Heart left ventricle (tissue), 16 donors: ENCODE measurements around the gene PRPF6. TPM values are rescaled to one million over a fixed set of nuclear protein-coding genes. Genes with fewer than 3 reads are reported as not detected.

Experiments used
- ATAC-seq, 4 donors: fragments of 200-7000 bp; cut with Tn5 transposase; one replicate each; pipeline ENCODE4 v1.9.1; 2020 to 2022; ENCODE audit warnings: moderate library complexity in 4 of 4, mild to moderate bottlenecking in 3 of 4, moderate number of reproducible peaks in 1 of 4
- DNase-seq, 5 donors: peaks; one replicate each; pipeline ENCODE4 v3.0.0-alpha.2; 2020
- H3K27ac ChIP-seq, 12 donors: fragments of 200-600 bp; sonication (generic) in 4 of 12; one replicate each; pipeline versions ENCODE4 v1.5.0 to v1.8.0; 2016 to 2022; ENCODE audit warnings: mild to moderate bottlenecking in 2 of 12
- H3K27me3 ChIP-seq, 9 donors: fragments of 200-600 bp; sonication (generic) in 2 of 9; one replicate each; pipeline versions ENCODE4 v1.5.1 to v1.8.0; 2016 to 2022; ENCODE audit warnings: mild to moderate bottlenecking in 3 of 9
- H3K36me3 ChIP-seq, 9 donors: fragments of 200-600 bp; sonication (generic) in 2 of 9; one replicate each; pipeline versions ENCODE4 v1.5.0 to v1.8.0; 2018 to 2022; ENCODE audit warnings: mild to moderate bottlenecking in 2 of 9
- H3K4me1 ChIP-seq, 12 donors: fragments of 200-600 bp; sonication (generic) in 4 of 12; one replicate each; pipeline versions ENCODE4 v1.5.0 to v1.8.0; 2016 to 2022; ENCODE audit warnings: mild to moderate bottlenecking in 3 of 12
- H3K4me3 ChIP-seq, 12 donors: fragments of 200-600 bp; sonication (generic) in 4 of 12; one replicate each; pipeline versions ENCODE4 v1.5.0 to v1.8.0; 2017 to 2022; ENCODE audit warnings: mild to moderate bottlenecking in 9 of 12, moderate library complexity in 4 of 12
- H3K9me3 ChIP-seq, 12 donors: fragments of 200-600 bp; sonication (generic) in 4 of 12; one replicate each; pipeline versions ENCODE4 v1.5.0 to v1.8.0; 2016 to 2022; ENCODE audit warnings: mild to moderate bottlenecking in 1 of 12
- POLR2A ChIP-seq, 2 donors: fragments of 450-650 bp; IDR thresholded peaks; one replicate each; pipeline ENCODE4 v1.6.1; 2017; ENCODE audit warnings: antibody characterized with exemption in 2 of 2, mild to moderate bottlenecking in 2 of 2, moderate library complexity in 2 of 2
- WGBS, 4 donors: extraction: QIAGEN DNeasy Blood & Tissue Kit in 2 of 4; methylation state at CpG; one replicate each; pipeline versions ENCODE4 v1.1.5 to v1.1.7; 2013 to 2018; 5-methylcytosine and 5-hydroxymethylcytosine counted together
- intact Hi-C, 10 donors: fragments of 100-400 bp; cut with DNase I; formaldehyde crosslinking; loops; one replicate each; pipeline versions ENCODE4 v1.11.1 to v1.14.2; 2022
- polyA plus RNA-seq, 2 donors: library from polyadenylated mRNA; stranded (reverse); fragments of 200-250 nt; gene quantifications; one replicate each; pipeline ENCODE4 v1.2.3, GENCODE V29; 2013
- total RNA-seq, 9 donors: library from RNA; depleted of rRNA in 2 of 9; stranded (reverse); fragments of >200 nt in 2 of 9; fragmentation: NEBNext Ultra II Directional in 3 of 9; extraction: Animal tissue kit (Norgen Biotek cat#: 25700) in 3 of 9; gene quantifications; one replicate each; pipeline versions ENCODE4 v1.1.0 to v1.2.4, GENCODE V29; 2016 to 2023
- TF ChIP-seq, protein P1 (sequence below), 12 donors: fragments of 200-600 bp; sonication (generic) in 4 of 12; IDR thresholded peaks; one replicate each; pipeline versions ENCODE4 v1.5.0 to v1.8.0; 2018 to 2022; ENCODE audit warnings: antibody characterized with exemption in 12 of 12, mild to moderate bottlenecking in 5 of 12
- donor health status: ischemic (EF 13 %, LVEDD 7.1; RV severe dilation, severe dysfunction).
- donor health status: healthy with polysubstance abuse.
- donor health status: DM: no; HTN: yes; CAD: no.
- donor health status: DM: no; HTN: no; CAD: no.
- donor health status: ischemic (EF 25% LVEDD 6.9; RV normal size, moderate dysfunction).
- donor health status: ischemic (EF 25% LVEDD 5.7; RV mildly dilated, moderate dysfunction).
- donor health status: healthy.
- donor health status: DM: yes; HTN: yes; CAD: no.
- donor health status: ischemic (EF 35%, LVEDD 5.7; RV mildly dilated, moderate dysfunction).
- donor health status: nonischemic (EF 11% LVEDD 7.7; RV severe dilation, severe dysfunction).
- donor health status: DM: yes; HTN: yes; CAD: no.
- donor health status: PGD.
- donor health status: ischemic (EF 29% LVEDD 5.4; RV normal size, mild dysfunction).
- donor health status: nonischemic (EF 23%, LVEDD 6.1; RV moderate dilation, normal function).

The PRPF6 gene
- total and polyA plus RNA-seq, 11 donors: 31.0 to 62.6 (median 47.6) TPM

- peaks cover 0 to 6% (median 0%) of the 10 kb centered on the region in 12 donors for H3K4me1 ChIP-seq
- no peak for DNase-seq
- TF ChIP-seq, protein P1, sequence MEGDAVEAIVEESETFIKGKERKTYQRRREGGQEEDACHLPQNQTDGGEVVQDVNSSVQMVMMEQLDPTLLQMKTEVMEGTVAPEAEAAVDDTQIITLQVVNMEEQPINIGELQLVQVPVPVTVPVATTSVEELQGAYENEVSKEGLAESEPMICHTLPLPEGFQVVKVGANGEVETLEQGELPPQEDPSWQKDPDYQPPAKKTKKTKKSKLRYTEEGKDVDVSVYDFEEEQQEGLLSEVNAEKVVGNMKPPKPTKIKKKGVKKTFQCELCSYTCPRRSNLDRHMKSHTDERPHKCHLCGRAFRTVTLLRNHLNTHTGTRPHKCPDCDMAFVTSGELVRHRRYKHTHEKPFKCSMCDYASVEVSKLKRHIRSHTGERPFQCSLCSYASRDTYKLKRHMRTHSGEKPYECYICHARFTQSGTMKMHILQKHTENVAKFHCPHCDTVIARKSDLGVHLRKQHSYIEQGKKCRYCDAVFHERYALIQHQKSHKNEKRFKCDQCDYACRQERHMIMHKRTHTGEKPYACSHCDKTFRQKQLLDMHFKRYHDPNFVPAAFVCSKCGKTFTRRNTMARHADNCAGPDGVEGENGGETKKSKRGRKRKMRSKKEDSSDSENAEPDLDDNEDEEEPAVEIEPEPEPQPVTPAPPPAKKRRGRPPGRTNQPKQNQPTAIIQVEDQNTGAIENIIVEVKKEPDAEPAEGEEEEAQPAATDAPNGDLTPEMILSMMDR (IDR thresholded peaks at IDR 0.05): no peak
- TF ChIP-seq POLR2A (IDR thresholded peaks at IDR 0.05): no peak
- no peak for ATAC-seq
- no peaks in the 10 kb centered on the region for H3K9me3 ChIP-seq
- H3K27ac ChIP-seq: no peak overlapping the region
- H3K27me3 ChIP-seq: no peaks in the 10 kb centered on the region
- no peak overlapping the region for H3K4me3 ChIP-seq
- intact Hi-C loops: loop anchor here in 3 of 10 donors (5.0 to 10.0 kb wide), 3 partner anchors 45 to 85 kb away; partner anchors contain the start of gene PRPF6 (in 2 of the 3)
- H3K36me3 ChIP-seq: peaks cover 6 to 97% (median 88%) of the 10 kb centered on the region in 9 donors
- 94 to 95% (median 94%) methylated on average over 24 to 38 of the region's 38 CpGs for whole genome bisulfite sequencing, 4 donors
Measured at GRCh38 chr20:64029293-64030117, 48.6 kb downstream of the PRPF6 start.

DNA sequence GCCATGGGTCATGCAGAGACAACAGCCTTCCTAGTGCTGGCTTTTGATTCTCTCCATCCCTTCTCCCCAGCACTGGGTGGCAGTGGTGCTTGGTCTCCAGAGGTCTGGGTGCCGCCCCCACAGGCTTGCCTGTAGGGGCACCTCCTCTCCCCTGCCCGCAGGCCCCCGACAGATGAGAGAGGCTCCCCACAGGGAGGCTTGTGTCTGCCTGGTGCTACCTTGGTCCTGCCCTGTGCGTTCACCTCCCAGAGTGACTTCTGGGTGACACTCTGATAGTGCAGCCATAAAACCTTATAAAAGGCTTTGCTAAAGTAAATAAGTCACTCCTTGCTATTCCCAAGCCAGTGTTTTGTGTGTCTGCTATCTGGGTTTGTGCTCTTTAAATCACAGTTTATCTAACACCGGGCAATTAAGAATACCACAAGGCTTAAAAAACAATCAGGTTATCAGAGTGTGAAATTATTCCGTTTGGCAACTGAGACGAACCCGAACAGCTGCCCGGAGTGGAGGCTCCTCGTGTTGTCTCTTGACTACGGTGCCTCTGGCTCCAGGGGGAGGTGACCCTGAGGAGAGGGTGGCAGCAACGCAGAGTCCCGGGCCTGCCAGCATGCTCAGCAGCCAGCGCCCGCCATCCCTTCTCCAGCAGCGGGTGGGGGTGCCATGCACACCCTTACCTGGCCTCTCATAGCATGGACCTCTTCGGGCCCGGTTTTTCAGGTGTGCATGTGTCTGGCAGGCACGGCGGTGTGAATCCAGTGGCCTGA is 49.6 kb downstream of the PRPF6 start:
- no peak overlapping the region for H3K4me3 ChIP-seq
- no peak for ATAC-seq
- H3K27me3 ChIP-seq: no peaks in the 10 kb centered on the region
- H3K36me3 ChIP-seq: peaks cover 6 to 94% (median 85%) of the 10 kb centered on the region in 9 donors
- WGBS, 4 donors: 84 to 91% (median 89%) methylated on average over 17 to 20 of the region's 20 CpGs
- intact Hi-C loops: loop anchor here in 3 of 10 donors (5.0 to 10.0 kb wide), 3 partner anchors 46 to 84 kb away; partner anchors contain the start of gene PRPF6 (in 2 of the 3)
- DNase-seq: no peak
- peaks cover 0 to 6% (median 0%) of the 10 kb centered on the region in 12 donors for H3K4me1 ChIP-seq
- H3K9me3 ChIP-seq: no peaks in the 10 kb centered on the region
- H3K27ac ChIP-seq: no peak overlapping the region
- no peak for TF ChIP-seq POLR2A (IDR thresholded peaks at IDR 0.05)
- TF ChIP-seq, protein P1 (IDR thresholded peaks at IDR 0.05): no peak

DNA sequence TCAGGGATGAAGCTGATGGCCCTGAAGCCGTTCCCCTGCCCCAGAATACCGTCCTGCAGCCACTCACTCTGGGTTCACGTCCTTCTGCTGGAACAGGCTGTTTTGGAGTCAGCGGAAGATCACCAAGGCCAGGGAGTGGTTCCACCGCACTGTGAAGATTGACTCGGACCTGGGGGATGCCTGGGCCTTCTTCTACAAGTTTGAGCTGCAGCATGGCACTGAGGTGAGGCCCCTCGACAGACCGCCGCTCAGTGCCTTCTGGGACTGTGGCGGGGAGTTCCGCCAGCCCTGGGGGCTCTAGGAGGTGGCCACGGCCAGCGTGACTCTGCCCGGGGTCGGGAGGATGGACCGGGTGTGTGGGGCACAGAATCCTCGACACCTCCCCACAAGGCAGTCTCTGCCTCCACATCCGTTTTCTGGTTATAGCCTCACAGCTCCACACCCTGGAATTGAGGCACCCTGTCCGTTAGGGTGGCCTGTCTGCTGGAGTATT is 50.9 kb downstream of the PRPF6 start:
- no peak for DNase-seq
- ATAC-seq: no peak
- peaks cover 0 to 11% (median 2%) of the 10 kb centered on the region in 9 donors for H3K27me3 ChIP-seq
- H3K4me3 ChIP-seq: no peak overlapping the region
- no peak overlapping the region for H3K27ac ChIP-seq
- H3K9me3 ChIP-seq: no peaks in the 10 kb centered on the region
- no peak for TF ChIP-seq POLR2A (IDR thresholded peaks at IDR 0.05)
- TF ChIP-seq, protein P1 (IDR thresholded peaks at IDR 0.05): no peak
- H3K4me1 ChIP-seq: peaks cover 0 to 20% (median 0%) of the 10 kb centered on the region in 12 donors
- intact Hi-C loops: loop anchor here in 3 of 10 donors (5.0 to 10.0 kb wide), 3 partner anchors 47 to 83 kb away; partner anchors contain the start of gene PRPF6 (in 2 of the 3)
- peaks cover 3 to 81% (median 72%) of the 10 kb centered on the region in 9 donors for H3K36me3 ChIP-seq
- 87 to 94% (median 93%) methylated on average over 8 to 19 of the region's 19 CpGs for WGBS, 4 donors
